CD4-positive, alpha-beta T cell treated with Interleukin-15 for 1 hour (primary cell): ENCODE measurements around the gene SOAT2.
A peak's percentile ranks its signal among the peaks of the same experiment; 100 is the strongest.

ENCODE experiments used
- DNase-seq: peaks from one replicate; pipeline ENCODE4 v3.0.0-alpha.2; 2020

The SOAT2 gene

DNA sequence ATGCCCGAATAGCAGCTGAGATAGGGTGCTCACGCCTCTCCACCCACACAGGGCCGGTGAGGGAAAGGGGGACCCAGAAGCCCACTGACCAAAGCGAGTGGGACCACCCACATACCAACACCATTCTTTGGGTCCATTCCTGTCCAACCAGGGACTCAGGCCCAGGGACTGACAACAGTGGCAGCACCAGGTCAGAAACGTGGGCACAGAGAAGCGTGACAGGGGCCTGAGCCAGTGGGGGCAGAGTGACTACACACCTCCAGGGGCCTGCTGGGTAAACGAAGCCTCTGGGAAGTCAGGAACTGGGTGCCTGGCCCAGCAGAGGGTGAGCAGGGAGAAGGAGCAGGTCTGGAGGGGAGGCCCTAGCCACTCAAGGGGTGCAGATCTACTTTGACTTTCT is 37.8 kb upstream of the SOAT2 start:
- no peak for DNase-seq

DNA sequence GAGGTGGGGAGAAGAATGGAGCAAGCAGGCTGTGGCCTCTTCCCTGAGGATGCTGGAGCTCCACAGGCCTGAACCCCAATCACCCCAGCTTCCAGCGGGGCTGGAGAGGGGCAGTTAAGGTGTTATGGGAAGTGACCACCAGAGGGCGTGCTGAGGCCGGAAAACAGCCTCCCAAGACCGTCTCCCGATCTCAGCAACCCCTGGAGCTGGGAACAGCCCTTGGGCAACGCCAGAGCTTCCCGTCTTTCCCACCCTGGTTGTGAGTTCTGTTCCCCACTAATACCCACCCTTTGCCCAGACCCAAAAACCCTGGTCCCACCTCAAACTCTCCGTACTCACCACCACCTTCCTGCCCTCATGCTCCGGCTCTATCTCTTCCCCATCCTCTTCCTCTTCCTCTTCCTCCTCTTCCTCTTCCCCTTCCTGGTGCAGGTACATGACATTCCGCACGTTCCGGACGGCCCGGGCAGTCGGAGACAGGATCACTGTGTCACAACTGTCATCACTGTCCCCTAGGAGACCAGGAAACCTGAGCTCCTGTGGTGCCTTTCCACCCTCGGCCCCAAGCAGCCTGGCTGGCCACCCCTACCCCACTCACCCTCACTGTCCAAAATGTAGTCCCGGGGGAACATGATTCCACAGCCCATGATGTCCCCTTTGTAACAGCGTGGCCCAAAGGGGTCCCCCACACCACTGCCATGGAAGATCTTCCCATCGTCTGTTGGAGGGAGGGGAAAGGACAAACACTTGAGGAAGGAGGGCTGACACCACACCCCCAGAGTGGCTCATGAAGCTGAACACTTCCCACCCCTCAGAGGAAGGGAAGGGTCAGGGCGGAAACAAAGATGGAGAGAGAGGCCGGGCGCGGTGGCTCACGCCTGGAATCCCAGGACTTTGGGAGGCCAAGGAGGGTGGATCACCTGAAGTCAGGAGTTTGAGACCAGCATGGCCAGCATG is 37.0 kb upstream of the SOAT2 start:
- DNase-seq, result peak; percentile 53

DNA sequence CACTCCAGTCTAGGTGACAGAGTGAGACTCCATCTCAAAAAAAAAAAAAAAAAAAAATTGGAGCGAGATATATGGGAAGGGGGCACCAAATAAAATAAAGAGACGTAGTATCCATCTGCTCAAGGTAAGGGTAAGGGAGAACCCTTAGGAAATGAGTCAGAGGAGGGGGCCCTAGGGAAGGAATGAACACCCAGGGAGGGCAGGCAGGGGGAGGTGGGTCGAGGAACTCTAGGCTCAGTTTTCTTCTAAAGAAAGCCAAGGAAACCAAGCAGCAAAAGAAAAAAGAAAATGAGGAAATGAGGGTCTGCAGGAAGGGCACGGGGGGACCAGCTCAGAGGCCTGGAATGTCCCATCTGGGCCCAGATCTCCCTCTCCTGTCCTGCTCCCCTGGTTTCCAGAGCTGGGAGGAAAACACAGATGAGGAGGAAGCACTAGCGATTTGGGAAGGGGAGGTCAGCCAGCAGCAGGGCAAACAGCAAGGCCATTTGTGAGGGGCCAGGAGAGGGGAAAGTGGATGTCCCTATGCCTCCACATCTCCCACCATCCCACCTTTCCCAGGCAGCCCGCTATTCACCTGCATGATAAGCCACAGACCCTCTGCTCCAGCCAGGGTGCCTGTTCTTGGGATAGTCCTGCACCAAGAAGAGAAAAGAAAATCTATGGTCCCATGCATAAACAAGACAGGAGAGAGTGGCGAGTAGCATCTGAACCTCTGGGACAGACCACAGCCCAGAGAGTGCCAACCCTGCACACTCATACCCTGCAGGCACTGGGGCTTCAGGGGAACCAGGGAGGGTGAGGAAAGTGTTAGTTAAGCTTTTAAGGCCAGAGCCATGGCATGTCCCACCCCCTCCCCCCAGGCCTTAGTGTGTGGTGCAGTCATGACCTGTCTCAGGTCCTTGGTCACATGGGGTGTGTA is 36.0 kb upstream of the SOAT2 start:
- no peak for DNase-seq

DNA sequence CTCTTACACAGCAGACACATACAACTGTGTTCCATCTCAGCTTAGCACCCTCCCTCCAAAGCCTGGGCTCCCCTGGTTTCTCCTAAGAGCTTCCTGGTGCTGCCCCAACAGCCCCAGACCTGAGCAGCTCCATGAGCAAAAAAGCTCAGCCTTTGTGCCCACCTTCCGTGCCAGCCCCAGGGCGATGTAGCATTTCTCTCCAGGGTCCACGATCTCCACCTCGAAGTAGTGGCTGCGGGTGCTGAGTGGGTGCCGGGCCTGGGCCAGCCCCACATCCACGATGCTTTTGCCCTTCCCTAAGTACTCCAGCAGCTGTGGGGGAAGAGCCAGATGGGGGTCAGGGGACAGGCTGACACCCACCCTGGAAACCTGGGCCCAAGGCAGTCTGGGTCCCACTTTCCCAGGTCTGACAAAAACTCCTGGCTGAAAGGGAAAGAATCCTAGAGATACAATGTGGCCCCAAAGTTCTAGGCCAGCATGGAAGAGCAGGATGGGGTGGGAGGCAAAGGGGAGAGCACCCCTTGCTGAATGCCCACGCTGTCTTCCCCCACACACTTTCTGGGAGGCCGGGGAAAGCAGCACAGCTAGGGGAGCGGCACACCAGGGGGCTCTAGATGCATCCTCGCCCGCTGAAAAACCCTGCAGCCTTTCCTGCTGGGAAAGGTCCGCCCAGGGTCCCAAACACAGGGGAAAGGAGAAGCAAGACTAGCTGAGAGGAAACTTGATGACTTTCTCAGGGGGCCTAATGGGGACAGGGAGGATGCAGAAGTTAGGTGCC is 35.1 kb upstream of the SOAT2 start:
- no peak for DNase-seq

DNA sequence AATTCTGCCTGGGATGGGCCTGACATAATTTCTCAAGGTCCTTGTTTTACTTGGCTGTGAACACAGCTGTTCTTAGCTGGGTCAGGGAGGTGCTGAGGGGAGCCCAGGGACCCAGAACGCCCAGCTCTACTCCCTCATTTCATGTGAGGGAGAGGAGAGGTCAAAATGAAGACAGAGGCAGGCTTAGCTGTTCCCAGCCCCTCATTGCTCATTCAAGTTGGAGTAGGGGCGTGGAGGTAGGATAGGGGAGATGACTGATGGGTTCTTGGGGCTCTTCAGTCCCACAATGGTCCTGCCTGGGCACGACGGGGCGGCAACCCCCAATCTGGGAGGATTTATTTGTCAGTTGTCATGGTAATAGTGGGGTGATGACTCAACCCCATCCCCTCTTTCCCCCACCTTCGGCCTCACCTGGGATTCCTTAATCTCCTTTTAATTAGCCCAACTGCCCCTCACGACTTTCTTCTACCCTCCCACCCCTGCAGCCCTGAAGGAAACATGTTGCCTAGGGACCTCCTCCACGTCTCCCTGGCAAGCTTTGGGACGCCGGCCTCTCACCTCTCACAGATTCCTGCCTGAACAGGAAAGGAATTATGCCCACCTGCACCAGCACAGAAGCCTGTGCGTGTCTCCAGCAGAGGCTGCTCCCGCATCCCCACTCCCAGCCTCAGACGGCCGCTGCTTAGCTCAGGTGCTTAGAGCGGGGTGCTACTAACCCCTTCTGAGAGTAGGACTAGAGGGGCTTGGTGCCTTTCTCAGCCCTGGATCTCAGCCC is 34.3 kb upstream of the SOAT2 start:
- DNase-seq, result no peak

DNA sequence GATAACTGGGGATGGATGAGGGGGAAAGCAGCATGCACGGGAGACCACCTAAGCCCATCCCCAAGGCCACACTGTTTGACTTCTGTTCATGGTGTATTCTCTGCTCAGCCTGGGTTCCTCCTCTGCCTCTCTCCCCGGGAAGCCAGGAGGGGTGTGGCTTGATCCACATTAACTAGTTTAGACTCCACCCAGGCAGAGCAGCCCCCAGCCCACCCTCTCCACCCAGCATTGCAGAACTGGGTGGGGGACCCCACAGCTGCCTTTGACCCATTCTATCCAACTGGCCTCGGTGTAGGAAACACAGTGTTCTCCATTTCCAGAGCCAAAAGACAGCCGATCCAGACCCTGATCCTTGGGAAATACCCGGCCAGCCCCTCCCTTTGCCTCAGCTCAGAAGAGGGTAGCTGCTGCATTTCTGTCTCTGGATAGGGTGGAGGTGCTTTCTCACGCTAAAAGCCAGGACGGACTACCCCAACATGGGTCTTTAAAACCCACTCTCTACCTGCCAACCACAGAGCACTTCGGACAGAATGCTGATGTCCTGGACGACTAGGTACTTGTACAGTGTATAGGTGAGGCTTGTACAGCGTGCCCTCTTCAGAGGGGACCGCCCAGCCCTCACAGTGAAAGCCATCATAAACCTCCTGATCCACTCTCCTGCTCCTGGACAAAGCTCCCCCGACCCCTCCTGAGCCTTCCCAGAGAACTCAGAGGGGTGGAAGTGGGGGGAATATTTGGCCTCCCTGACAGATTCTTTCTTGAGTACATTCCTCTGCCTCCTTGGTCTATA is 33.5 kb upstream of the SOAT2 start:
- no peak for DNase-seq

DNA sequence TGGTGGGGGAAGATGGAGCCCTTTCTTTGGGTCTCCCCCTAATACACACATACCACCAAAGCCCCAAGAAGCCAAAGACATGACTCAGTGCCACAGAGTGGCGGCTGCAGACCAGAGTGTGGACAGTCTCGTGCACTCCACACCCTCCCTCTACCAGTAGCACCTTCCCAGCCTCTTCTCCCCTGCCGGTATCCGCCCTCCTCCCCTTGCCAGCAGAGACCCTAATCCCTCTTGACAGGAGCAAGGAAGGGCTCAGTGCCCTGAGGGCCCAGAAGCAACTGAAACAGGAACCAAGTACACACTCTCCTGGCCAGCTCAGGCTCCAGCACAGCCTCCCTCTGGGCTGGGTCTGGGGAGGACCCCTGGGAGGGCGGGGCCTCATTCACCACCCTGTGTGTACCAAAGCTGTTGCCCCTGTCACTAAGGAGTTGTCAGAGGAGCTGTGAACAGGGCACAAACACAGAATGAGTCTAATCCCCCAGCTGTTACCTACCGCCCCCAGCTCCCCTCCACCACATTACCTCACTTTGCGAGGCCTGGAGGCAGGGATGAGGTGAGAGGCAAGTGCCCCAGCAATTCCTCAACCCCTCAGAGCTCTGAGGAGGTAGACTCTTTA is 32.3 kb upstream of the SOAT2 start:
- DNase-seq, result no peak

DNA sequence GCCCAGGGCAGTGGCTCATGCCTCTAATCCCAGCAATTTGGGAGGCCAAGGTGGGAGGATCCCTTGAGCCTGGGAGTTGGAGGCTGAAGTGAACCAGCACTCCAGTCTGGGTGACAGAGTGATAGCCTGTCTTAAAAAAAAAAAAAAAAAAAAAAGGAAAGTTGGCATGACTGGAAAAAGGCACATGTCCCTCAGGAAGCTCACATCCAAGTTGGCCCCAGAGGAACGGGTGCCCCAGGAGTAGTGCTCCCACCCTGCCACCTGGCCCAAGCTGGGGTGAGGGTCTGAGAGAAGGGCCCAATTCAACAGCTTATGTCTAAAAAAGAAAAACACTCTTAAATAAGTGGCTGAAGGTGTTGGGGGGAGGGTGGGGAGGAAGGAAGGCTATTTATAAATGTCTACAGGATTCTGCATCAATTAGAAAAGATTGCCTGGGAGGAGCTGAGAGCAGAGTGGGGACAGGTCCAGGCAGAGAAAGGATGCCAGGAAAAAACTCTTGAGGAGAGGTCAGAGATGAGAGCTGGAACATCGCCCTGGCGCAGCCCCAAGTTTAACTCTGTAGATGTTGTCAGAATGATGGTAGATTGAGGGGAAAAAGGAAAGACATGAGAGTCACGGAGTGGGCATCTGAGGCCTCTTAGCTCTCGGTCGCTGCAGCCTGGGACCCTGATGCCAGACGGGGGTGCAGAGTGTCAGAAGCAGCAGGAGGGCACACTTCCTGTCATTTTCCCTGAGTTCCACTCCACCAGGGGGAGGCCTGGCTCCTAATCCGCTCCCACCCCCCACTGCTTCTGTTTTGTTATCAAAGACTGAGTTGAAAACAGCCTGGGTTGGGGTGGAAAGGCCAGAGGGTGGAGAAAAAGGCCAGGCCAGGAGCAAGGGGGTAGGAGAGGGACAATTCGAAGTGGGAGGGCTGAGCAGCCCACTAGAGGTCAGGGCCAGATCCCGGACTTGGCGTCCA is 31.4 kb upstream of the SOAT2 start:
- no peak for DNase-seq

DNA sequence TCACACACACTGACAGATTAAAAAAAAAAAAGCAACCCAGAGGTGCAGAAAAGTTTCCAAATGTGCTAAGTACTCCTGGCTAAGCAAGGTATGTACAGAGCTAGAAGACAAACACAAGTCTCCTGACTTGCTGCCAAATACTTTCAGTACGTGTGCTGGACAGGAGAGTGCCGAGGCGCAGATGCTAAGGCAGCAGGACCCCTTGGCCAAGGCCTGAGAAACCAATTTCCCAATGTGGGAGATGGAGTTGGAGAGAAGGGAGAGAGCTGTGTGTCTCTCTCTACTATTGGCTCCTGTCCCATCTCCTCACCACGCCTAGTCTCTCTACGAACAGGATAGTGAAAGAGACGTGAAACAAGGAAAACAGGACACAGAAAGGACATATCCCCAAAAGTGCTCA is 29.4 kb upstream of the SOAT2 start:
- no peak for DNase-seq

DNA sequence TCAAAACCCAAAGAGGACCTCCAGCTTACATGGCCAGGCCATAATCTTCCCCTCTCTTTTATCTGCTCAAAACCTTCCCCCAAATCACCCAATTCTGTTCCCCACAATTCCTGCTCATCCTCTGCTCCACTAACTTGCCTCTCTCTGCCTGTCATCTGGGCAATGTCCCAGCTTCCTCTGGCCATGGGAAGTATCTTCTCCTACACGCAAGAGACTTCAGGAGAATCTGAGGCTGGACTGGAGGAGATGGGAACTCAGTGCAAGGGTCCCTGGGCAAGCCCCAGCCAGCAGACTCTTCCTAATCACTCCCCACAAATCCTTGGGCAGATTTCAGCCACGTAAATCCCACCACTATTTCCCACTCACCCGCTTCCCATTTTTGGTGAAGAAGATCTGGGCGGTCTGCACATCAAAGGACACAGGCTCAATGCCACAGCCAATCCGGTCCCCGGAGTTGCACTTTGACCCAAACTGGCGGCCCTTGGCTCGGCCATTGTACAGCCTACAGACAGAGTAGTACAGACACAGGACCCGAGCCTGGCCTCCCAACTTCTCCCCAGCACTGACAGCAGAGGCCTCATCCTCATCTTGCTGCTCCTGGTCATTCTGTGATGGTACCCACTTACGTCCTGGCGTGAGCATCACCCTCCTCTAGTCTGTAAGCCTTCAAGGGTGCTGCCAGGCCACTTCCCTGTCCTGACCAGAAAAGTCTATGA is 28.8 kb upstream of the SOAT2 start:
- DNase-seq, result no peak

DNA sequence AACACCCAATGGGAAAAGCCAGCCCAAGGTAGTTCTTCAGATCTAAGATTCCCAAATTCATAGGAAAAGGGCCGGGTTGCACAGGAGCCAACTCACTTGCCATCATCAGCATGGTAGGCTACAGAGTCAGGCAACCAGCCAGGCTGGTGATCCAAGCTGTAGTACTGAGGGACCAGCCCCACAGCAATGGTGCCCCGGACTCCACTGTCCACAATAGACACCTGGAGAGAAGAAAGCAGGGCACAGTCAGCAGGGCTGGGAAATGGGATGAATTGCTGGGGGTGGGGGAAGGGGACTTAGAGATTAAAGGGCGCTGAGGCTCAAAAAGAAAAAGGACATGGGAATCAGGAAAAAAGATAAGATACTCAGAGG is 28.3 kb upstream of the SOAT2 start:
- no peak for DNase-seq

DNA sequence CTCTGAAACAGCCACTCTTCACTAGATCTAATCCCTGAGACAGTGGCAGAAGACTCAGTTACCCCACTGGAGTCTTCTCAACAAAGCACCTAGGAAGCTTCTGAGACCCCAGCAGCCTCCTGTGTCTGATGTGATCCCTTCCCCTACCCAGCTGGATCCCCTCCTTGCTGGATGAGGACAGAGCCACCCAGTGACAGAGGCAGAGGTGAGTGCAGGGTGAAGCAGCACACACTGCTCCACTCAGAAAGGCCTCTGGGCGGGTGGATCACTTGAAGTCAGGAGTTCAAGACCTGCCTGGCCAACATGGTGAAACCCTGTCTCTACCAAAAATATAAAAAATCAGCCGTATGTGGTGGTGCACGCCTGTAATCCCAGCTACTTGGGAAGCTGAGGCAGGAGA is 26.8 kb upstream of the SOAT2 start:
- DNase-seq, result no peak

DNA sequence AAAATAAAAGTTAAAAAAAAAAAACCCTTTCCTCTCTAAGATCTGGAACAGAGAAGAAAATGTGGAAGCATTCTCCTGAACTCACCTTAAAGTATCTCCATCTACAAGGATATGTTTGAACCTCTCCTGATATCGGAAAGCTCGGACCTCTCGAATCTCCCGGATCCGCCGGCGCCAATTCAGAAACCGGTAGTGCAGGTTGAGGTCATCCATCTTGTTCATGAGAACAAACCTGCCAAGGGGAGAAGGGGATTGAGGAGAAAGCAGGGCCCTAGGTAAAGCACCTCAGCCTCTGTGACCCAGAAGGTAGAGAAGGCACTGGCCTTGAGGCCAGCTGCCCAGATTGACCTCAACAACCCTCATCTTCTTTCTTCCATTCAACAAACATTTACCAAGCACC is 26.3 kb upstream of the SOAT2 start:
- DNase-seq, result no peak

DNA sequence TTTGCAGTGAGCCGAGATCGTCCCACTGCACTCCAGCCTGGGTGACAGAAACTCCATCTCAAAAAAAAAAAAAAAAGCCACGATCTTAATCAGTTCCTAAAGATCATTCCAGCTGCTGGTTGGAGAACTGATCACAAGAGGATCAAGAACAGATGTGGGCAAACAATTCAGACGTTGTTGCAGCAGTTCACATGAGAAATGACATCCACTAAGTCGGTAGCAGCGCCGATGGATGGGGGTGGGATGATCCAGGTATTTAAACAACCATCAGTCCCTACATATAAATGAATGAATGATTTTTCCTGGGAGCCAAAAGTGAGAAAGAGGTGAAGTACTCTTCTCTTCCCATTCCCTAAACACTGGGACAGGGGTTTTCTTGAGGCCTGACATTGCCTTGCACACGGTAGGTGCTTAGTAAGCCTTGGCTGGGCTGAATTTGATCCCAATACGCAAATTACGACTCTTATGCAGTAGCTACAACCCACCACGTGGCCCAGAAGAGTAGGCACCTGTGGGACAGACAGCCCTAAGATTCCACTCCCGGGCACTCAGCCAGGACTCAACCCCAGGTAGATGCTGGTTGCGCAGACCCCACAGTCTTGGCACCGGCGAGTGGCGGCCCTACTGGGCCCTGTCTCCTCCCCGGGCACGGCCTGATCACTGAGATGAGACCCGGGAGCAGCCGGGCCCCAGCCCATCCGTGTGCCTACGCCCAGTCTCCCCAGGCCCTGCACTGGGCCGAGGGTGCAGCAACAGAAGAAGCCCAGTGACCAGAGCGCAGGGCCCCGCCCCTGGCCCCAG is 24.7 kb upstream of the SOAT2 start:
- peak; percentile 35 for DNase-seq

DNA sequence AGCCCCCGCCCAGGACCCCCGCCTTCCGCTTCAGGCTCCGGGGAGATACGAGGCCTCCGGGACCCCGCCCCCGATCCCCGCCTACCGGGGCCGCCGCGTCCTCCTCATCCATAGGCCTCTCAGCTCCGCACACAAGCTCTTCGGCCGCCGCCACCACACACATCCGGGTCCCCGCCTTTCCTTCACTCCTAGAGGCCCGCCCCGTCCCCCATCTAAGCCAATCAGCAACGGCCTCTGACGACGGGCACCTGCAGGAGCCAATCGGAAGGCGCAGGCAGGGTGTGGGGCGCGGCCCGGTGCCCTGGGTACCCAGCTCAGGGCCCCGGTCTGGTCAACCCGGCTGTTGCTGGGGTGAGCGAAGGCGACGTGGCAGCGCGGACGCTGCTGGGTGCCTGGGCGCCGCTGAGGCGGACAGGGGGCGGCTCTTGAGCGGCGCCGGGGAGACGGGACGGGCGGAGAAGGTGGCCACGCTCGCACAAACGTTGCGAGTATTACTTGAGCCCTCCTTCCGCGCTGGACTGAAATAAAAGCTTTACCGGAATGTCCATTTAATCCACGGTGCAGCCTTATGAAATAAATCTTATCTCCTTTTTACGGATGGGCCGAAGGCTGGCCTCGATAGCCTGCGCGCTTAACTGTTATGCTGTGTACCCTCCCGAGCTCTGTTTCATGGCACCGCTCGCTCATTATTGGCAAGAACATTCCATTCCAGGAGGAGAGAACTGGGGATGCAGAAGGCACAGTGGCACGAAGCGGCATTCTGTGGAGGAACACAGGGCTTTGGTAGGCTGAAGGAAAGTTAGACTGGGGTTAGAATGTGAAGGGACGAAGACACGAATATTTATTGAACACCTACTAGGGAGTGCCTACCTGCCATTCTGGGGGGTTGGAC is 23.8 kb upstream of the SOAT2 start, which contains the start of gene SPRYD3:
SPRYD3 (minus strand) TSS at position 165 of the 892 bp plus-strand sequence; CDS start at position 108, 57 bp downstream.
- peak; percentile 96 for DNase-seq

DNA sequence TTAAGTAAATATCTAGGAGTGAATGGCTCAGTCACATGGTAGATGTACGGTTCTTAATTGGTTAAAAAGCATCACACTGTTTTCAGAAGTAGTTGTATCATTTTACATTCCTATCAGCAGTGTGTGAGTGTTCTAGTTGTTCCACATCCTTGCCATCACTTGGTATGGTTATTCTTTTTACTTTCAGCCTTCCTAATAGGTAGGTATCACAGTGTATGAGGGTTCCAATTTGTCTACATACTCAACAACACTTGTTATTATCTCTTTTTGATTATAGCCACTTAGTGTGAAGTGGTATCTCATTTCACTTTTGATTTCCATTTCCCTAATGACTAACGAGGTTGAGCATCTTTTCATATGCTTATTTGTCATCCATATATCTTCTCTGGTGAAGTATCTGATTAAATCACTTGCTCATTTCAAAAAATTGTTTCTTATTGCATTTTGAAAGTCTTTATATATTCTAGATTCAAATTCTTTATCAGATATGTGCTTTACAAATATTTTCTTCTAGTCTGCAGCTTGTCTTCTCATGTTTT is 20.6 kb upstream of the SOAT2 start:
- no peak for DNase-seq

DNA sequence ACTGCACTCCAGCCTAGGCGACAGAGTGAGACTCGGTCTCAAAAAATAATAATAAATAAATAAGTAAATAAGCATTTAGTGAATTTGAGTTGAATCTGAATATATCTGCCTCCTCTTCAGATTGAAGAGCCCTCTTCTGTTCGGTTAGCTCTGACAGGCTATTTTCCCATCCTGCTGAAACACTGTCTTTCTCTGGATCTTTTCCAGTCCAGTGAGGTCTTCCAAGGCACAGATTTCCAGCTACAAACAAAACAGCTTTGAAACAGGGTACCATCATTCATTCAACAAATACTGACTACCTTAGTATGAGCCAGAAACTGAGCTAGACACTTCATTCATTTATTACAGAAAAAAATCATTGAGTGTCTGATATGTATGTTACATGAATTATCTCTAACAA is 16.9 kb upstream of the SOAT2 start:
- DNase-seq, result no peak
